Measurements from ENCODE around the gene NRXN3.

Gene NRXN3

GRCh38 chr14:79405512-79405910 is 1235.3 kb downstream of the NRXN3 start:
- no peak for DNase-seq

GRCh38 chr14:79407572-79407971 is 1237.4 kb downstream of the NRXN3 start:
- no peak for DNase-seq

- no peak for DNase-seq
Measured at GRCh38 chr14:79408696-79409095, 1238.5 kb downstream of the NRXN3 start.

GRCh38 chr14:79411403-79412174 is 1241.4 kb downstream of the NRXN3 start:
- no peak for DNase-seq

- no peak for DNase-seq
Measured at GRCh38 chr14:79412822-79413221, 1242.6 kb downstream of the NRXN3 start.

- DNase-seq, result no peak
Measured at GRCh38 chr14:79413734-79414428, 1243.7 kb downstream of the NRXN3 start.

- DNase-seq, result no peak
Measured at GRCh38 chr14:79415726-79416125, 1245.6 kb downstream of the NRXN3 start.

GRCh38 chr14:79417961-79418360 is 1247.8 kb downstream of the NRXN3 start:
- DNase-seq, result no peak

GRCh38 chr14:79418649-79419415 is 1248.7 kb downstream of the NRXN3 start:
- DNase-seq, result no peak

- no peak for DNase-seq
Measured at GRCh38 chr14:79419571-79420327, 1249.6 kb downstream of the NRXN3 start.

- no peak for DNase-seq
Measured at GRCh38 chr14:79420725-79421124, 1250.6 kb downstream of the NRXN3 start.

- DNase-seq, result no peak
Measured at GRCh38 chr14:79421811-79422210, 1251.6 kb downstream of the NRXN3 start.

- DNase-seq, result no peak
Measured at GRCh38 chr14:79424462-79424861, 1254.3 kb downstream of the NRXN3 start.

GRCh38 chr14:79426103-79426755 is 1256.1 kb downstream of the NRXN3 start:
- no peak for DNase-seq

- no peak for DNase-seq
Measured at GRCh38 chr14:79432640-79433039, 1262.5 kb downstream of the NRXN3 start.

GRCh38 chr14:79436335-79436734 is 1266.2 kb downstream of the NRXN3 start:
- DNase-seq, result no peak

- DNase-seq, result no peak
Measured at GRCh38 chr14:79437951-79438350, 1267.8 kb downstream of the NRXN3 start.

GRCh38 chr14:79438696-79439342 is 1268.6 kb downstream of the NRXN3 start:
- no peak for DNase-seq

- no peak for DNase-seq
Measured at GRCh38 chr14:79442786-79443185, 1272.6 kb downstream of the NRXN3 start.

- no peak for DNase-seq
Measured at GRCh38 chr14:79443602-79444001, 1273.4 kb downstream of the NRXN3 start.

- no peak for DNase-seq
Measured at GRCh38 chr14:79448960-79449359, 1278.8 kb downstream of the NRXN3 start.

- no peak for DNase-seq
Measured at GRCh38 chr14:79451601-79452000, 1281.4 kb downstream of the NRXN3 start.

Data from activated CD4-positive, alpha-beta T cell treated with anti-CD3 and anti-CD28 coated beads, Interleukin-2, amount 50 U/mL, for 48 hours (primary cell).